Measurements from ENCODE around the gene PIK3IP1. TPM values are rescaled to one million over a fixed set of nuclear protein-coding genes. Genes with fewer than 3 reads are reported as not detected.

The PIK3IP1 gene
- total RNA-seq, 1 donor from 2014 or later = 16.4 TPM

GRCh38 chr22:31287818-31288495 lies 4.3 kb downstream of the PIK3IP1 start:
- no peak for TF ChIP-seq CTCF (IDR thresholded peaks at IDR 0.05)
- H3K27ac ChIP-seq = peak overlapping the region; percentile 55 to 99
- DNase-seq (ENCODE audit: low spot score in 2 of 2) = no peak
- H3K4me1 ChIP-seq = peaks cover 5 to 30% of the 10 kb centered on the region in 2 donors
- intact Hi-C loops (cut with DNase I) = loop anchor here (2.0 to 10.0 kb wide), 2 partner anchors 111 to 983 kb away; partner anchors contain the start of gene DRG1
- H3K27me3 ChIP-seq = no peaks in the 10 kb centered on the region
- H3K4me3 ChIP-seq = no peak overlapping the region
- no peaks in the 10 kb centered on the region for H3K9me3 ChIP-seq
- H3K36me3 ChIP-seq = peaks cover 47 to 60% of the 10 kb centered on the region in 2 donors

- no peak for TF ChIP-seq CTCF (IDR thresholded peaks at IDR 0.05)
- H3K4me3 ChIP-seq = no peak overlapping the region
- H3K27ac ChIP-seq = peak overlapping the region; percentile 55 to 99
- H3K9me3 ChIP-seq = no peaks in the 10 kb centered on the region
- H3K36me3 ChIP-seq = peaks cover 60 to 73% of the 10 kb centered on the region in 2 donors
- peak in 1 of 2 donors; percentile 79 for DNase-seq (ENCODE audit: low spot score in 2 of 2)
- intact Hi-C loops (cut with DNase I) = loop anchor here (10.0 kb wide), 1 partner anchor 982 kb away; no protein-coding TSS in a partner anchor
- H3K4me1 ChIP-seq = peaks cover 2 to 25% of the 10 kb centered on the region in 2 donors
- H3K27me3 ChIP-seq = no peaks in the 10 kb centered on the region
Observed at GRCh38 chr22:31286360-31287255, 5.7 kb downstream of the PIK3IP1 start.

GRCh38 chr22:31284281-31285155 lies 7.8 kb downstream of the PIK3IP1 start:
- intact Hi-C loops (cut with DNase I) = loop anchor here (10.0 kb wide), 1 partner anchor 980 kb away; no protein-coding TSS in a partner anchor
- TF ChIP-seq CTCF (IDR thresholded peaks at IDR 0.05) = no peak
- Histone ChIP-seq H3K36me3 (peaks cover 78 to 93% of the 10 kb centered on the region in 2 donors), H3K27ac (peak overlapping the region; percentile 46 to 55), H3K9me3 (no peaks in the 10 kb centered on the region), H3K4me3 (no peak overlapping the region), H3K27me3 (no peaks in the 10 kb centered on the region), H3K4me1 (peaks cover 2 to 15% of the 10 kb centered on the region in 2 donors)
- no peak for DNase-seq (ENCODE audit: low spot score in 2 of 2)

- Histone ChIP-seq H3K4me1 (peaks cover 2 to 6% of the 10 kb centered on the region in 2 donors), H3K27me3 (no peaks in the 10 kb centered on the region)
Observed at GRCh38 chr22:31282748-31283468, 9.4 kb downstream of the PIK3IP1 start.

More at GRCh38 chr22:31282748-31283468, 9.4 kb downstream of the PIK3IP1 start:
- H3K27ac ChIP-seq = peak overlapping the region; percentile 6 to 24
- peaks cover 70 to 90% of the 10 kb centered on the region in 2 donors for H3K36me3 ChIP-seq
- H3K9me3 ChIP-seq = no peaks in the 10 kb centered on the region
- H3K4me3 ChIP-seq = no peak overlapping the region
- intact Hi-C loops (cut with DNase I) = loop anchor here (10.0 kb wide), 1 partner anchor 978 kb away; no protein-coding TSS in a partner anchor
- no peak for TF ChIP-seq CTCF (IDR thresholded peaks at IDR 0.05)
- DNase-seq (ENCODE audit: low spot score in 2 of 2) = no peak
